OCI-LY1 (cell line): ENCODE data around the gene CPPED1.

Experiments used
- H2AFZ ChIP-seq: fragments of 200-600 bp; sonication (generic), shearing (Covaris generic); 2 replicates; pipeline ENCODE4 v1.6.0; 2014; ENCODE audit warnings: antibody characterized with exemption, mild to moderate bottlenecking, low read length
- H3F3A ChIP-seq: fragments of 200-600 bp; sonication (generic), shearing (Covaris generic); 2 replicates; pipeline ENCODE4 v1.6.0; 2014; ENCODE audit warnings: mild to moderate bottlenecking, antibody characterized with exemption, low read length, moderate library complexity; ENCODE audit not compliant: insufficient read depth
- H3K27ac ChIP-seq: fragments of 200-600 bp; sonication (generic); 2 replicates; pipeline ENCODE4 v1.5.1; 2014; ENCODE audit warnings: low read length, mixed run types, mild to moderate bottlenecking, low read depth; ENCODE audit not compliant: poor library complexity, severe bottlenecking
- H3K27me3 ChIP-seq: fragments of 200-600 bp; sonication (generic); 2 replicates; pipeline ENCODE4 v1.6.0; 2014; ENCODE audit warnings: antibody characterized with exemption, mild to moderate bottlenecking, low read length, moderate library complexity; ENCODE audit not compliant: insufficient read depth
- H3K36me3 ChIP-seq: fragments of 200-600 bp; sonication (generic); 2 replicates; pipeline ENCODE4 v1.6.1; 2014; ENCODE audit warnings: mild to moderate bottlenecking, antibody characterized with exemption, low read length, moderate library complexity, mixed read lengths; ENCODE audit not compliant: insufficient read depth
- H3K4me1 ChIP-seq: fragments of 200-600 bp; sonication (generic); 2 replicates; pipeline ENCODE4 v1.5.1; 2014; ENCODE audit warnings: mild to moderate bottlenecking, low read length, moderate library complexity; ENCODE audit not compliant: insufficient read depth, severe bottlenecking
- H3K4me2 ChIP-seq: fragments of 200-600 bp; sonication (generic), shearing (Covaris generic); 2 replicates; pipeline ENCODE4 v1.6.1; 2014; ENCODE audit warnings: low read length
- H3K4me3 ChIP-seq: fragments of 200-600 bp; sonication (generic); 2 replicates; pipeline ENCODE4 v1.5.1; 2014; ENCODE audit warnings: low read length, low read depth, mild to moderate bottlenecking, mixed read lengths; ENCODE audit not compliant: poor library complexity, severe bottlenecking
- H3K79me2 ChIP-seq: fragments of 200-600 bp; shearing (Covaris generic); 2 replicates; pipeline ENCODE4 v1.6.1; 2016; ENCODE audit warnings: mixed run types, low read length, mixed read lengths; ENCODE audit not compliant: insufficient read depth
- H3K9ac ChIP-seq: fragments of 200-600 bp; sonication (generic), shearing (Covaris generic); 2 replicates; pipeline ENCODE4 v1.6.1; 2014; ENCODE audit warnings: mild to moderate bottlenecking, low read length, mixed read lengths
- H3K9me2 ChIP-seq: fragments of 200-600 bp; sonication (generic), shearing (Covaris generic); 2 replicates; pipeline ENCODE4 v1.6.1; 2014; ENCODE audit warnings: low read depth, mild to moderate bottlenecking, low read length, mixed read lengths
- H3K9me3 ChIP-seq: fragments of 200-600 bp; shearing (Covaris generic); 2 replicates; pipeline ENCODE4 v1.6.1; 2014; ENCODE audit warnings: low read length, mixed read lengths
- H4K20me1 ChIP-seq: fragments of 200-600 bp; sonication (generic), shearing (Covaris generic); 2 replicates; pipeline ENCODE4 v1.6.0; 2016; ENCODE audit warnings: mild to moderate bottlenecking, low read length; ENCODE audit not compliant: insufficient read depth
- CTCF ChIP-seq: fragments of 200-600 bp; sonication (generic), shearing (Covaris generic); IDR thresholded peaks from 2 replicates; pipeline ENCODE4 v1.5.1; 2017; ENCODE audit warnings: mild to moderate bottlenecking, antibody characterized with exemption, low read length, moderate library complexity, mixed read lengths
- EZH2 ChIP-seq: fragments of 200-600 bp; sonication (generic), shearing (Covaris generic); IDR thresholded peaks from 2 replicates; pipeline ENCODE4 v1.8.0; 2017; ENCODE audit warnings: borderline replicate concordance, mixed run types, mild to moderate bottlenecking, antibody characterized with exemption, low read length, moderate library complexity, mixed read lengths

The CPPED1 gene

GRCh38 chr16:12613992-12614661 lies 189.6 kb downstream of the CPPED1 start:
- Histone ChIP-seq H3K36me3 (no peaks in the 10 kb centered on the region), H3K9me2 (no peaks in the 10 kb centered on the region), H4K20me1 (no peaks in the 10 kb centered on the region), H3K4me2 (no peak overlapping the region), H3K9ac (no peak overlapping the region), H3K4me3 (no peak overlapping the region), H3K4me1 (peaks cover 3% of the 10 kb centered on the region), H3F3A (no peaks in the 10 kb centered on the region), H3K27ac (no peak overlapping the region), H3K79me2 (no peaks in the 10 kb centered on the region), H3K27me3 (no peaks in the 10 kb centered on the region), H3K9me3 (no peaks in the 10 kb centered on the region), H2AFZ (no peak overlapping the region)
- TF ChIP-seq CTCF (no peak), EZH2 (no peak)

GRCh38 chr16:12613131-12613991 lies 190.3 kb downstream of the CPPED1 start:
- H3K9me3 ChIP-seq: no peaks in the 10 kb centered on the region
- H3K9me2 ChIP-seq: no peaks in the 10 kb centered on the region
- no peak overlapping the region for H3K9ac ChIP-seq
- H4K20me1 ChIP-seq: no peaks in the 10 kb centered on the region
- no peaks in the 10 kb centered on the region for H3K4me1 ChIP-seq
- H3K27me3 ChIP-seq: no peaks in the 10 kb centered on the region
- no peak overlapping the region for H3K4me2 ChIP-seq
- H2AFZ ChIP-seq: no peak overlapping the region
- no peaks in the 10 kb centered on the region for H3K36me3 ChIP-seq
- H3K4me3 ChIP-seq: no peak overlapping the region
- TF ChIP-seq EZH2 (no peak), CTCF (no peak)
- no peak overlapping the region for H3K27ac ChIP-seq
- no peaks in the 10 kb centered on the region for H3K79me2 ChIP-seq
- H3F3A ChIP-seq: no peaks in the 10 kb centered on the region

- Histone ChIP-seq H3K9ac (no peak overlapping the region), H3K79me2 (no peaks in the 10 kb centered on the region), H3K9me2 (no peaks in the 10 kb centered on the region), H3K27me3 (no peaks in the 10 kb centered on the region), H3K9me3 (no peaks in the 10 kb centered on the region), H3K4me1 (no peaks in the 10 kb centered on the region), H3K36me3 (no peaks in the 10 kb centered on the region), H3F3A (no peaks in the 10 kb centered on the region), H2AFZ (no peak overlapping the region), H4K20me1 (no peaks in the 10 kb centered on the region), H3K4me3 (no peak overlapping the region), H3K4me2 (no peak overlapping the region), H3K27ac (no peak overlapping the region)
- TF ChIP-seq CTCF (no peak), EZH2 (no peak)
These were observed 191.0 kb downstream of the CPPED1 start for GRCh38 chr16:12612598-12613101.
